ENCODE data around the gene ASPN.
A peak's percentile ranks its signal among the peaks of the same experiment; 100 is the strongest.

Gene ASPN

GRCh38 chr9:92429836-92430235, 52.5 kb downstream of the ASPN start:
- Histone ChIP-seq H4K20me1 (ENCODE audit: insufficient read depth, low read length) (no peaks in the 10 kb centered on the region), H3K9me3 (ENCODE audit: low read length) (no peaks in the 10 kb centered on the region), H3K4me3 (ENCODE audit: low read depth, low read length, poor library complexity, severe bottlenecking) (no peak overlapping the region), H3F3A (ENCODE audit: insufficient read depth, low read length) (no peaks in the 10 kb centered on the region), H3K36me3 (ENCODE audit: insufficient read depth, low read length) (no peaks in the 10 kb centered on the region), H3K4me2 (ENCODE audit: low read length) (no peak overlapping the region), H3K4me1 (ENCODE audit: insufficient read depth, low read length, severe bottlenecking) (peaks cover 20% of the 10 kb centered on the region), H3K27ac (ENCODE audit: low read depth, low read length, poor library complexity, severe bottlenecking) (no peak overlapping the region), H3K9ac (ENCODE audit: low read length) (no peak overlapping the region), H3K9me2 (ENCODE audit: low read depth, low read length) (no peaks in the 10 kb centered on the region), H3K27me3 (ENCODE audit: insufficient read depth, low read length) (no peaks in the 10 kb centered on the region), H3K79me2 (ENCODE audit: insufficient read depth, low read length) (no peaks in the 10 kb centered on the region), H2AFZ (ENCODE audit: low read length) (no peak overlapping the region)
- TF ChIP-seq EZH2 (IDR thresholded peaks at IDR 0.05; ENCODE audit: borderline replicate concordance, low read length) = no peak
- no peak for TF ChIP-seq CTCF (IDR thresholded peaks at IDR 0.05; ENCODE audit: low read length)

GRCh38 chr9:92426501-92427145, 55.7 kb downstream of the ASPN start:
- peaks cover 20% of the 10 kb centered on the region for H3K4me1 ChIP-seq (ENCODE audit: insufficient read depth, low read length, severe bottlenecking)
- H3K9me3 ChIP-seq (ENCODE audit: low read length) = no peaks in the 10 kb centered on the region
- no peak overlapping the region for H2AFZ ChIP-seq (ENCODE audit: low read length)
- no peaks in the 10 kb centered on the region for H3K36me3 ChIP-seq (ENCODE audit: insufficient read depth, low read length)
- no peaks in the 10 kb centered on the region for H3K27me3 ChIP-seq (ENCODE audit: insufficient read depth, low read length)
- no peaks in the 10 kb centered on the region for H3K79me2 ChIP-seq (ENCODE audit: insufficient read depth, low read length)
- no peaks in the 10 kb centered on the region for H4K20me1 ChIP-seq (ENCODE audit: insufficient read depth, low read length)
- H3K27ac ChIP-seq (ENCODE audit: low read depth, low read length, poor library complexity, severe bottlenecking) = peak overlapping the region; percentile 69
- H3K4me3 ChIP-seq (ENCODE audit: low read depth, low read length, poor library complexity, severe bottlenecking) = no peak overlapping the region
- no peak for TF ChIP-seq EZH2 (IDR thresholded peaks at IDR 0.05; ENCODE audit: borderline replicate concordance, low read length)
- no peak for TF ChIP-seq CTCF (IDR thresholded peaks at IDR 0.05; ENCODE audit: low read length)
- no peak overlapping the region for H3K9ac ChIP-seq (ENCODE audit: low read length)
- no peaks in the 10 kb centered on the region for H3K9me2 ChIP-seq (ENCODE audit: low read depth, low read length)
- H3K4me2 ChIP-seq (ENCODE audit: low read length) = peak overlapping the region; percentile 9
- H3F3A ChIP-seq (ENCODE audit: insufficient read depth, low read length) = no peaks in the 10 kb centered on the region

GRCh38 chr9:92425474-92425873, 56.8 kb downstream of the ASPN start:
- no peaks in the 10 kb centered on the region for H3K27me3 ChIP-seq (ENCODE audit: insufficient read depth, low read length)
- no peak for TF ChIP-seq CTCF (IDR thresholded peaks at IDR 0.05; ENCODE audit: low read length)
- H3K9ac ChIP-seq (ENCODE audit: low read length) = no peak overlapping the region
- H3K36me3 ChIP-seq (ENCODE audit: insufficient read depth, low read length) = no peaks in the 10 kb centered on the region
- no peaks in the 10 kb centered on the region for H3F3A ChIP-seq (ENCODE audit: insufficient read depth, low read length)
- peaks cover 20% of the 10 kb centered on the region for H3K4me1 ChIP-seq (ENCODE audit: insufficient read depth, low read length, severe bottlenecking)
- no peaks in the 10 kb centered on the region for H3K9me2 ChIP-seq (ENCODE audit: low read depth, low read length)
- H3K27ac ChIP-seq (ENCODE audit: low read depth, low read length, poor library complexity, severe bottlenecking) = peak overlapping the region; percentile 69
- H2AFZ ChIP-seq (ENCODE audit: low read length) = no peak overlapping the region
- H4K20me1 ChIP-seq (ENCODE audit: insufficient read depth, low read length) = no peaks in the 10 kb centered on the region
- H3K4me3 ChIP-seq (ENCODE audit: low read depth, low read length, poor library complexity, severe bottlenecking) = no peak overlapping the region
- H3K9me3 ChIP-seq (ENCODE audit: low read length) = no peaks in the 10 kb centered on the region
- H3K4me2 ChIP-seq (ENCODE audit: low read length) = no peak overlapping the region
- H3K79me2 ChIP-seq (ENCODE audit: insufficient read depth, low read length) = no peaks in the 10 kb centered on the region

Data from OCI-LY1 (cell line).